Measurements from ENCODE around the gene APOA1.

GRCh38 chr11:116862951-116863350 lies 25.5 kb upstream of the APOA1 start:
- TF ChIP-seq POLR2A (IDR thresholded peaks at IDR 0.05; ENCODE audit: low read depth, low read length) (no peak), CTCF (IDR thresholded peaks at IDR 0.05; ENCODE audit: extremely low read depth in 1 of 2, insufficient read depth in 1 of 2, low read depth in 1 of 2, low read length in 2 of 2) (no peak), MAX (IDR thresholded peaks at IDR 0.05; ENCODE audit: insufficient read depth, insufficient read length) (no peak), EZH2 (IDR thresholded peaks at IDR 0.05; ENCODE audit: borderline replicate concordance, low read depth, low read length, severe bottlenecking) (no peak)

Measured in endothelial cell of umbilical vein (primary cell).